Stimulated activated CD4-positive, alpha-beta T cell treated with anti-CD3 and anti-CD28 coated beads, Interleukin-4, amount 100 ng/mL, for 1 hour (primary cell): ENCODE data around the gene DOK3.
A peak's percentile ranks its signal among the peaks of the same experiment; 100 is the strongest.

Source experiments
- DNase-seq: peaks from one replicate; pipeline ENCODE4 v3.0.0-alpha.2; 2020

Gene DOK3, protein sequence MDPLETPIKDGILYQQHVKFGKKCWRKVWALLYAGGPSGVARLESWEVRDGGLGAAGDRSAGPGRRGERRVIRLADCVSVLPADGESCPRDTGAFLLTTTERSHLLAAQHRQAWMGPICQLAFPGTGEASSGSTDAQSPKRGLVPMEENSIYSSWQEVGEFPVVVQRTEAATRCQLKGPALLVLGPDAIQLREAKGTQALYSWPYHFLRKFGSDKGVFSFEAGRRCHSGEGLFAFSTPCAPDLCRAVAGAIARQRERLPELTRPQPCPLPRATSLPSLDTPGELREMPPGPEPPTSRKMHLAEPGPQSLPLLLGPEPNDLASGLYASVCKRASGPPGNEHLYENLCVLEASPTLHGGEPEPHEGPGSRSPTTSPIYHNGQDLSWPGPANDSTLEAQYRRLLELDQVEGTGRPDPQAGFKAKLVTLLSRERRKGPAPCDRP

DNA sequence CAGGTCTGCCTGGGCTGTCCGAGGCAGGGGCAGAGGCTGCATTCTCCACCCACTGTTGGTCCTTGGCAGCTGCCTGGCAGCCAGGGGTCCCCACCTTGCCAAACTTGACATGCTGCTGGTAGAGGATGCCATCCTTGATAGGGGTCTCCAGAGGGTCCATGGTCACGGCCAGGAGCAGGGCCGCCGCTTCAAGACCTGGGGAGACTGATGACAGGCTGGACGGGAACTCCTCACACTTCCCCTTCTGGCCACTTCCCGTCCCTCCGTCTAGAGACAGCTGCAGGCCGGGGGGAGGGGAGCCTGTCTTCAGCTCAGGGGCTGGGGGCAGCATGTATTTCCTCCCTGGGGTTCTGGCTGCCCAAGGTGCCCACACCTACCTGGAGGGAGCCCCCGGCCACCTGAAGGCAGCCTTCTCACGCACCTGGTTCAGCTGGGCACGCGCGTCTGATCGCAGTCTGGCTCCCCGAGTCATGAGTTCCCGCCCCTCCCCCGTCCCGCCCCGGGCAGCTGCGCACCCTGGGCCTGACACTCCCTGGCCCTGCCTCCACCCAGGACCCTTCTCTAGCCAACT is at the start of gene DOK3:
DOK3 (minus strand) TSS at position 446 of the 571 bp plus-strand sequence; CDS start at position 160, 286 bp downstream.
- DNase-seq: no peak

DNA sequence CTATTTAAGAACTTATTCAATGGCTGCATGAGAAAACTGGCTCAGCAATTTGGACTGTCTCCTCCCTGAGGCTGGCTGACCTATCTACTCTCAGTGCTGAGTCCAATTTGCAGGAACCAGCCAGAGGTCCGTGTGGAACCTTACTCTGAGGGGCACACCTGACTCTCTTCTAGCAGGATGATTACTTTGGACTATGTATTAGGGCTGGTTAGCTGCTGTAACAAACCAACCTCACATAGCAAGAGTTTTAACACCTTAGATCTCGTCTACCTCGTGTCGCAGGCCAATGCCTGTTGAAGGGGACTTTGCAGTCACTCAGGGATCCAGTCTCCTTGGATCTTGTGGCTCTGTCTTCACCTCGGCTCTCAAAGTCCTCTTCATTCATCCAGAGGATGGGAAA is 48.2 kb upstream of the DOK3 start:
- DNase-seq: no peak

DNA sequence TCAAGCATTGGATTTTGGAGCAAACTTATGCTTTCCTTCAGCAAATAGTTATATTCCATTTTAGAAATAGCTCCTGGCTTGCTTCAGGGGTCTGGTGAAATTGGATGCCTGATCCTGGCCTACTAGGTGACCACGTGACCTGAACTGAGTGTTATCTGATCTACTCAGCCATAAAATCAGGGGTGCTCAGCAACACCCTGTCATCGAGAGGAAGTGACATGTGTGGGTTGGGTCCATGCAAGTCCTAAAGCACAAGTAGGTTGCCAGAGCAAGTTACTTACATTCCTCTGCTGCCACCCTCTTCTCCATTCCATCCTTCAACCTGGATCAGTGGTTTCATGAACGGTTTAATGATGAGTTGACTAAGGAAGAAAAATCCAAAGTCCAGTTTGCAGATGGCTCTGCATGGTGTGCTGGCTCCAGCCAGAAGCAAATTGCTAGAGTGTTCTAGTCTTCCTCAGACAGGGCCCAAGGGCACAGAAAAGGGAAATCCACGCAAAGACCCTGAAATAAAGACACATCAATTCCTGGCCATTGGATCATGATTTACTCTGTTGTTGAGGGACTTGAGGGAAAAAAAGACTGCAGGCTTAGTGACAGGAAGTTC is 47.5 kb upstream of the DOK3 start:
- no peak for DNase-seq

DNA sequence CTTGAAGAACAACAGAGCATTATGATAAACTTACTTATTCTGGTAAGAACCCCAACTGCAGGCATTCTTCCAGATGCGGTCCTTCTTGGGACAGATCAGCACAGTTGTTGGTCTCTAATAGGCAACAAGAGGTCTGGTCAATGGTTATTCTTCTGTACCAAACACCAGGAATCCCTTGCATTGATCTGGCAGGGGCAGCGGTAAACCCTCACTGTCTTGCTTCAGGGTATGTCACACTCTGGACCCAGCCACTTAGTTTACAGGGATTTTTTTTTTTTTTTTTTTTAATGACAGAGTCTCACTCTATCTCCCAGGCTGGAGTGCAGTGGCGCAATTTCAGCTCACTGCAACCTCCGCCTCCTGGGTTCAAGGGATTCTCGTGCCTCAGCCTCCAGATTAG is 46.0 kb upstream of the DOK3 start:
- no peak for DNase-seq

DNA sequence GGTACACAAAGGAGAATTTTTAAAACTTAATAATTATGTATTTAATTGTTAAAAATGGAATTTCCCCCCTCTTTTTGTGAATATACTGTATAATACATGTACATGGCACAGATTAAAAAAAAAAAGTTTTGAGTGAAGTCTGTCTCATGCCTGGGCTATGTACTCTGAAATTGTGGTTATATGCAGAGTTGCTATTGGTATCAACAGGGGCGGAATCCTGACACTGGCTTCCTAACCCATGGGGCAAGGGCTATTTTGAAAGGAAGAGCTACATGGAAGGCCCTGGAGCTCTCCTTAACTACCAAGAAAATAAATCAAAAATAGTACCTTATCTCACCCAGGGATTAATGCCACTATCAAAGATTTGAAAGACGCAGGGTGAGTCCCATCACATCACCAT is 45.6 kb upstream of the DOK3 start:
- no peak for DNase-seq

DNA sequence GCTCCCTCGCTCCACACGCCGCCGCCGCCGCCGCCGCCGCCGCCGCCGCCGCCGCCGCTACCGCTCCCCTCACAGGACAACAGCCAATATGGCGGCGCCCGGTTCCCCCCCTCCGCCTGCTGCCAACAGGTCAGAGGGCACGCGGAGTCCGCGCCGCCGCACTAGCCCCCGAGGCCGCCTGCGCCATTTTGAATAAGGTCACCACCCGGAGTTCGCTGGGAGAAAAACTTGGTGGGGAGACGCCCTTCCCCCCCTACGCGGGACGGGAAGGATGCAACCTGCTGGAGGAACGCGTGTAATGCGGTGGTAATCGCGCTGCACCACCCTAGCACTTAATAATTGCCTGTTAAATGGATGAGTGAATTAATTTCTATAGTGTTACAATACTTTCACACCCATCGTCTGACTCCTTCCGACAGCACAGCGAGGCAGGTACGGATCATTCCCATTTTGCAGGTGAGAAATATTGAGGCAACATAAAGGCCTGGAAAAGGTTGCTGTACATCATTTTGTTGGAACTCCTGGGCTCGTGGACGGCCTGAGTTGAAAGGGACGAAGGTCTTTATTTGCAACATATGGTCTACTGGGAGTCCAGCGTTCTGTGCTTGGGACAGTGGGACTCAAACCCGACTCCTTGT is 45.0 kb upstream of the DOK3 start, which contains the start of gene FAM193B:
FAM193B (minus strand) TSS at position 90 of the 638 bp plus-strand sequence. CDS start 105 bp downstream, outside the sequence.
- DNase-seq: peak; percentile 95

DNA sequence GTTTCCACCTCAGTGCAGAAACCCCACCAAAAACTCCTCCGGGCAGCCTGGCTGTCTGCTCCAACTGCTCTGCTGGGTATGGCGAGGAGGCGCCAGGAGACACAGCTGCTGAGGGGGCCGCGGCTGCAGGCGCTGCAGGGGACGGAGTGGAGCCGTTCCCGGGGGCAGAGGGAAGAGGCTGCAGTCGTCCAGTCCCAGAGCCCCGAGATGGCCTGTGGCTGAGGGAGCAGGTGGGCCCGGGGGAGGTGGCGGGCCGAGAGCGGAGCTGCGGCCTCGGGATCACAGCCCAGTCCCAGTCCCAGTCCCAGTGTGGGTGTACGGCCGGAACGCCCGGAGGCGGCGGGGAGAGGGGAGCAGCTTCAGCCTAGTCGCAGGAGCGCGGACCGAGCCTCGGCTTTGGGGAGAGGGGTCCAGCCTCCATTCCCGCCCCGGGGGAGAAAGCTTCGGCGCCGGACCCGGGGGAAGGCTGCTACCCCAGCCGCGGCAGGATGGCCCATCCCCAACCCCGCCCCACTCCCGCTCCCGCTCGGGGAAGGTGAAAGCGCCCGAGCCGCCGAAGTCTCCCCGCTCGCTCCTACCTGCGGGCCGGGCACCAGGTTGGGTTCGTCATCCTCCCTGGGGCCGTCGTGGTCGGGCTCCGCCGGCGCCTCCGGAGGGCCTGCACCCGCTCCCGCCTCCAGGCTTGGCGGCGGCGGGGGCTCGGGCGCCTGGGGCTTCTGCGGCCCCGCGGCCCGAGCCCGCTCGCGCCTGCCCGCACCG is 44.2 kb upstream of the DOK3 start:
- DNase-seq: peak; percentile 58

DNA sequence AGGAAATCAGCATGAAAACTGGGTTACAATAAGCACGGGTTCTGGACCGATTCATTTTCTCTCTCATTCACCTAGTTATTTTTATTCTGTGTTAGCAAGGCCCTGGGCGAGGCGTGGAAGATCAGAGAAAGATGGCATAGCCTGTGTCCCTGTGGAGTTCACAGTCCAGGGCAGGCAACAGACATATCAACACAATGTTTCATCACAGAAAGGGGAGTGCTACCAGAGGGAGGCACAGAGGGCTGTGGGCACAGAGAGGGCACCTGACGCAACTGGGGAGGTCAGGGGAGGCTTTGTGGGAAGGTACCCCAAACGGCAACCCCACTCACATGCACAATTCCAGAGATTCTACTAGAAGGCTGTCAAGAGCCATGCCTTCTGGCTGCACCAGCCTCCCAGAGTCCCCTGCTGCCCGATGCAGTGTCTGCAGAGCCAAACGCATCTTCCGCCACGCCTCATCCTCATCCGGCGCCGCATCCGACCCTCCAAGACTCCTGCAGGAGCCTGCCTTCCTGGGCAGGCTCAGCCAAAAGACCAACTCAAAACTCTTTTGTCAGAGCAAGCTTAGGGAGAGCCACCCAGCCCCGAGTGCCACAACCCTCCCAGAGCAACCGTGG is 43.3 kb upstream of the DOK3 start:
- DNase-seq: no peak

DNA sequence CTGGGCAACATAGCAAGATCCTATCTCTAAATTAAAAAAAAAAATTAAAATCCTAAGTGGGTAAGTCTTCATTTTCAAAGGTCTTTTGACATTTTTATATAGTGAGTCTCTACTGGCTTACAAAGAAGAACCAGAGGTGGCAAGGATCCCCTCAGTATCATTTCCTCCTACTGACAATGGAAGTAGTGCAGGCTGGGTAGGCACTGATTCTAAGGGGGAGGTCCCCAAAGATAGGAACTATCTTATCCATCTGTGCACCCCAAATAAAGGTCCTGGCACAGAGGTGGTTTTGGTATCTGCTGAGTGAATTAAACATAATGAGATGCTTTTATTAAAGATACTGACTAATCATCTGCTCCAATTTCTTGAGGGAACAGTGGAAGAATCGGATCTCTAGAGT is 40.5 kb upstream of the DOK3 start:
- DNase-seq: no peak

DNA sequence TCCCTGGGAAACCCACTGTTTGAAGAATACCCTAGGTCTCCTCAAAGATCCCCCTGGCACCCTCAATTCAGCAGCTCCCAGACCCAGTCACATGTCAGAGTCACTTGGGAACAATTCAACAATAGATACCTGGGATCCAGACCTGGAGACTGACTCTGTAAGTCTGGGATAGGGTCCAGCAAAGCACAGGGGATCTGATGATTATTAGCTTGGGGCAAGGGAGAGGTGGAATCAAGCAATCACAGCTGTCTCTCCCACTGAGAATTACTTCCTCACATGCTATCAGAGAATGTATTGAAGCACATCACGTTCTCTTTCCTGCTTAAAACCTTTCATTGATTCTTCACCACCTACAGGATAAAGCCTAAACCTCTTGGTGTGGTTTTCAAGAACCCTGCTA is 38.9 kb upstream of the DOK3 start:
- no peak for DNase-seq

DNA sequence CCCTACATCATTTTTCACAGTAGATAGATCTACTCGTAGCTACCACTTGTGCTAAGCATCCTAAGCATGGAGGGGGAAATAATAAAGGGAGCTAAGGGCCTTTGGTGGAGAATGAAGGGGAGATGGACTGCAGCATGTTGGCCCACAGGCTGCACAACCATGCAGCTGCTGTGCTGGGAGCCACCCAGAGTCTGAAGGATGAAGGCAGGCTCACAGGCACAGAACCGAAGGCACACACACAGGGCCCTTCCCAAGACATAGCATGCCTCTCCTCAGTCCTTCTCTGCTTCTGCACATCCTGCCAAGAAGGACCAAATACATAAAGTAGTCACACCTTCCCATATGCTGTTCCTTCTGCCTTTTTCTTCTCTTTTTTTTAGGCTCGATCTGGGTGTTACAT is 38.1 kb upstream of the DOK3 start:
- no peak for DNase-seq

DNA sequence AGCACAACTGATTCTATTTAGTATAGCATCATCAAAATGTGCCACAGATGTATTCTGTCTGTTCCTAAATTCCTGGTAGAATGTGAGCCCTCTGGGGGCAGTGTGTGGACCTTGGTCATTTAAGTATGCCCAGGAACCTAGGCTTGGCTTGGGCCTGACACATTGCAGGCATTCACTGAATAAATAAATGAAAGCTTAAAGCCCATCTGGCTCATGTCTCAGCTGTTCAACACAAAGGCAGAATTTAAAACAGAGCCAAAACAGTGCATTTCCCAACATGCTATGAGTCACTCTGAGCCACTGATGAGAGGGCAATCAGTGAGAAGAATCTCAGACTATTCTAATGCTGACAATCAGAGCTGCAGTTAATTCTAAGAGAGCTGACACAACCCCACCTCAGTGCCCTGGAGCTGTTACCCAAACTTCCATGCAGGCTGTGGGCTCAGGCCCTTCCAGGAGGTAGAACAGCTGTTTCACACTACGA is 36.7 kb upstream of the DOK3 start:
- no peak for DNase-seq

DNA sequence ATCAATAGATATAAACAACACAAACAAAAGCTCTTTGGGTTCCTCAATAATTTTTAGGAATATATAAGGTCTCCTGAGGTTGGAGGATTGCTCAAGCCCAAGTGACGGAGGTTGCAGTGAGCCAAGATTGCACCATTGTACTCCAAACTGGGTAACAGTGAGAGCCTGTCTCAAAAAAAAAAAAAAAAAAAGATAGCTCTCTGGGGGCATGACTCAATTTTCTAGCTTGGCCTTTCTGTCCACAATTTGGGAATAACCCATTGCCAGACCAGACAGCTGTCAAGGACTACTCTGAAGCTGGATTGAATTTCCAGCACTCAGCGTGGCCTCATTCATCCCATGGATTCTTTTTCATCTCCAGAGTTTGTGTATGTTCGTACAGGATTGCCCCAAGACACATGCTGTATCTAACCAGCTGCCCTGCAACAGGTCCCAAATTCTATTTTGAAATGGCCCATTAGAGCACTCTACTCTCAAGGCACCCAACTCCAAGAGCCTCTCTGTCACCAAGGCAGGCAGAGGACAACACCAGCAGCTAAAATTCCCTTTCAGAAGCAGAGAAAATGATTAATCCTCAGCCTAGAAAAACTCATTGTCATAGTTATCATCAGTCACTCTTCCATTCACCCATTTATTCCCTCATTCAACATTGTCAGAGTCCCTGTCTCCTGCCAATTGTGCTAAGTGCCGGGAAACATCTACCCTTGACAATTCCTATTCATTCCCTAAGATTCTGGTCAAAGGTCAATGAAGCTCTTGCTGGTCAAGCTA is 36.0 kb upstream of the DOK3 start:
- no peak for DNase-seq

DNA sequence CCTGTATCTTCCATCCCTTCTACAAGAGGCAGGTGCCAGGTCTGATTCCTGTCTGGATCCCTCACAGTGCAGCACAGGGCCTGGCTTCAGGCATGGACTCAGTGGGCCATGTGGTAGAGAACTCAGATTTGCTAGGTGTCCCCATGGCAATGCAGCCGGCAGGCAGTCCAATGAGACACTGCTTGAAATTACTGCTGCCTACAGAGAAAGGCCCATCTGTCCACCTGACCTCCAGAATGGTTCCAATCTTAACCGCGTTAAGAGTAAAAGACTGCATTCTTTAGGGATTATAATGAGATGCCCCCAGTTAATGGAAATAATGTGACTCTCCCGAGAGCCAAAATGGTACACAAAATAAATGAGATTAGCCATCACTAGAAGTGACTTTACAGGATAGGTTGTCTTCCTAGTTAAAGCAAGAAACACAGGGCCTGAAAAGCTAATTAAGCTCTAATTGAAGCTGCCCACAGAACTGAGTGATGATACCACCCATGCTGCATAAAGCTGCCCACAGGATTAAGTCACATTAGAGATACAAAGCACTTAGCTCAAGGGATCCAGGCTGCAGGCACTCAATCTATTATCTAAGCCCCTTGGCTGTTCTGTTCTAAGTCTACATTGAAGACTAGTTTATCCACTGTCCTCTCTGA is 33.3 kb upstream of the DOK3 start:
- no peak for DNase-seq

DNA sequence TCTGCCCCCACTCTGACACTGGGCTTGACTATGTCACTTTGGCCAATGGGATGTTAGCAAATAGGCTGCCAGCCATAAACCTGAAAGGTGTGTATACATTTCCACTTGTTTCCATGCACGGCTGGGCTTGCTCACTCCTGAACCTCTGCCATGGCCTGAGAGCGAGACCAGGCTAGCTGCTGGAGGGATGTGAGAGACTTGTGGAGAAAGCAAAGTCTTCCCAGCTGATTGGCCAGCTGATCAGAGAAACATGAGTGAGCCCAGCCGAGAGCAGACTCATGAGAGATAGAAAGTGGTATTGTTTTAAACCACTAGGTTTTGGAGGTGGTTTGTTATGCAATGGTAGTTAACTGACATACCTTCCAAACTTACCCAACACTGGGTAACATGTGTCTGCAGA is 30.8 kb upstream of the DOK3 start:
- no peak for DNase-seq

DNA sequence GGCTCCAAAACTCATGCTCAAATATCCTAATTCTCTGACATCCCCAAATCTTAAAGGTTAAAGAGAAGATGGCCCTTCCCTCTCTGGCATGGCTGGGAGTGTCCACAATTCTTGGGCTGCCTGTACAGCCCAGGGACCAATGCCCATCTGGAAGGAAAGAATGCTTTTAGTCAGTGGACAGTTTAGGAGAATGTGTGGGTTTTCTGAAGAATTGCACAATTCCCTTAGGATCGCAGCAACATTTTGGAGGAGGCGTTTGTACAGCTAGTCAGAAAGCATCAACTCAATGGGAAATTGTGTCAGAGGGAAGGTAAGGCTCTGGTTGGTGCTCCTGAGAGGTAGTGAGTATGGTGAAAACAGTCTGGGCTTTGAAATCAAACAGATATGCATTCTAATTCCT is 29.8 kb upstream of the DOK3 start:
- DNase-seq: no peak

DNA sequence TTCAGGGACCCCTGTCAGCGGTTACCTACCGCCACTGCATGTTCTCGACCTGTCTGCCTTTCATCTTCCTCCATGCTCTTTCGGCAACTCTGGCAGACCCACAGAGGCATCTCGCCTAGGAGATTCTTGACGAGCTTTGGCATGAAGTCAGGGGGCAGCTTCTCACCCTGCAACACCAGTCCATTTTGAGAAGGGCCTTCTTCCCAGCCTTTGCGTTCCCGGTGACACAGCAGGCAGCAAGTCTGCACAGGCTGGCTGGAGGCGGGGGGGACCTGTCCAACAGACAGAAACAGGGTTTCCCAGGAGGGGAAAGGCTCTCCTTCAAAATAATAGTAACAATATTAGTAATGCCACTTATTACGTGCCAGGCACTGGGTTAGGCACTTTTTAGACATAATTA is 29.2 kb upstream of the DOK3 start:
- no peak for DNase-seq

DNA sequence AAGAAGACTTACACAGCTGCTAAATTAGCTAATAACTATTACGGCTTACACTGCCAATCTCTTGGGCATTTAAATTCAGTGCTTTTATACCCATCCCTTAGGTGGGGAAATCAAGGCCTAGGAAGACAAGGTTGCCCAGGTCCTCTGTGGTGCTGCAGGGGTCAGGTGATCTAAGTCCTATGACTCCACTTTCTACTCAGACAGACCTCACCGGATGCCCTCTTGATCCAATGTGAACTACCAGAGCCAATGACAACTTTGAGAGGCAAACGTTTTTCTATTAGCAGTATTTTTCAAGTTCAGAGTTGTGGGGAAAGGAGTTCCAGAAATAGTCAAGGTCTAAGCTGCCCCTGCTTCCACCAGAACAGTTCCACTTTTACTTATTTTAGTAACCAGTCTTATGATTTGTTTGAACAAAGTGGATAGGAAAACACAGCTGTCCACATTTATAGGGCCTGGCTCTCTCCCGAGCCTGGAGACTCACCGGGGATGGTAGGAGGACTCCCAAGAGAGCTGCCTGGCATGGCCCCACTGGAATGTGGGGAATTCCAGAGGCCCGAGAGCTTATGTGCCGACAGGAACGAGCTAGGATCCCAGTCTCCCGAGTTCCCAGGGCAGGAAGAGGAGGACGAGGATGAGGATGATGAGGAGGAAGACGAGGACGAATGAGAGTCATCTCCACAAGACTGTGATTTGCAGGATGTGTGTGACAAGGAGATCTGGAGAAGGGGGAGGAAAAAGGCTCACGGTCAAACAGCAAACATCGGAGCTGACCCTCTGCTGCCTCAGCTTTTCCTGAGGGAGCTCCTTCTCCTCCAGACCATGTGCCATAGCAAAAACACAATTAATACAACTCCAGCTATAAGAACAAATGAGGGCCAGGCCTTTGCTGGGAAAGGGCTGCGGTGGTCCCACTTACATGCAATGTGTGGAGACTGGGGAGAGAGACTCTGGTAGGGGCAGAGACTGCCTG is 28.0 kb upstream of the DOK3 start:
- DNase-seq: no peak

DNA sequence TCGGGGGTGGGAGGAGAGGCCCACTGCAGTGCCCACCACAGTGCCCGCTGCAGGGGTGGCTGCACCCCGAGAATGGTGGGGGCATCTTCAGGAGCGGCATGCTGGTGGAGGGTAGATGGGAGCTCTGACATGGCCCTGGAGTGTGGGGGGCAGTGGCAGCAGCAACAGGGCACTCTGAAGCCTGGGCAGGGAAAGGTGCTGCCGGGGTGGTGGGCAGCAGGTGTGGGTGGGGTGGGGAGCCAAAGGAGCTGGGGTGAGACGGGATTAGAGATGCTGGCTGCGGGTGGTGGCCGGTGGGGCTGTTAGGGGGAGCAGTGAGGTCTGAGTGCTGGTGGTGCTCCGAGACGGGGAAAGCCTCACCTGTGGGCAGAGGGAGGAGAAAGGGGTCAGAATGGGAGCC is 26.8 kb upstream of the DOK3 start:
- no peak for DNase-seq

DNA sequence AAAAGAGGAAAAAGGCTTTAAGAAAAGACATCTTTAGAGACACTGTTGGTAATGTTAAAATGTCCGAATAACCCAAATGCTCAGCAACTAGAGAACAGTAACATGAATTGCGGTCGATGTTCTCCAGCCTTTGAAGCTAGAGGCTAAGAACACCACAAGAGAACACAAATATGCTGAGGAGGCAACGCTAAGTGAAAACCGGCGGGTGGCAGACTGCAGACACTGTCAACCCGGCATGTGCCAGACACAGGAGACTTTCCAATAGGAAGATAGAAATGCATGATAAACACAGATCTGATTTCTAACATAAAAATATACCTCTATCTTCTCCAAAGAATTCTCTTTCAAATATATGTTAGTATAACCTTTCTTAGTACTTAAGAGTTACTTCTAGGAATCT is 25.5 kb upstream of the DOK3 start:
- DNase-seq: no peak
